GM12801 (cell line): Measurements from ENCODE around the gene TRIM32.

Source experiments
- CTCF ChIP-seq: IDR thresholded peaks from one replicate; pipeline ENCODE4 v1.5.1; 2011; ENCODE audit warnings: control low read depth; ENCODE audit not compliant: insufficient read length; ENCODE audit errors: extremely low read depth

The TRIM32 gene

GRCh38 chr9:116685166-116685565, 1.9 kb upstream of the TRIM32 start:
- TF ChIP-seq CTCF: no peak

- no peak for TF ChIP-seq CTCF
Measured at GRCh38 chr9:116686135-116686534, 970 bp upstream of the TRIM32 start.

GRCh38 chr9:116686693-116687073, 422 bp upstream of the TRIM32 start:
- no peak for TF ChIP-seq CTCF

GRCh38 chr9:116687754-116688135, 640 bp downstream of the TRIM32 start:
- TF ChIP-seq CTCF: no peak

GRCh38 chr9:116688806-116689485, 1.8 kb downstream of the TRIM32 start:
- no peak for TF ChIP-seq CTCF

GRCh38 chr9:116689486-116690032, 2.5 kb downstream of the TRIM32 start:
- TF ChIP-seq CTCF: no peak

- no peak for TF ChIP-seq CTCF
Measured at GRCh38 chr9:116691607-116692006, 4.5 kb downstream of the TRIM32 start.

GRCh38 chr9:116692616-116693015, 5.5 kb downstream of the TRIM32 start:
- no peak for TF ChIP-seq CTCF
